ENCODE measurements around the gene SAXO1. TPM values are rescaled to one million over a fixed set of nuclear protein-coding genes. Genes with fewer than 3 reads are reported as not detected.

The SAXO1 gene
- total RNA-seq, 1 donor from 2014 or later, result not detected

GRCh38 chr9:18976221-18976708, 56.7 kb downstream of the SAXO1 start:
- no peak for FAIRE-seq
- H3K27ac Mint-ChIP-seq (ENCODE audit: unreplicated experiment), result no peak overlapping the region

GRCh38 chr9:18973348-18973747, 59.7 kb downstream of the SAXO1 start:
- no peak overlapping the region for H3K4me2 ChIP-seq (ENCODE audit: low read length)
- H3K4me1 ChIP-seq (ENCODE audit: insufficient read depth, low read length), result peaks cover 11% of the 10 kb centered on the region
- Mint-ChIP-seq H3K27ac (ENCODE audit: unreplicated experiment) (no peak overlapping the region), H3K36me3 (ENCODE audit: low read depth, unreplicated experiment) (no peaks in the 10 kb centered on the region), H3K4me1 (ENCODE audit: low read depth, unreplicated experiment) (peaks cover 7% of the 10 kb centered on the region), H3K4me3 (ENCODE audit: unreplicated experiment) (no peak overlapping the region), H3K27me3 (ENCODE audit: low read depth, unreplicated experiment) (peaks cover 8% of the 10 kb centered on the region), H3K9me3 (ENCODE audit: unreplicated experiment) (peaks cover 2% of the 10 kb centered on the region)
- no peaks in the 10 kb centered on the region for H3K36me3 ChIP-seq (ENCODE audit: insufficient read depth, low read length)
- no peaks in the 10 kb centered on the region for H3K9me3 ChIP-seq (ENCODE audit: insufficient read depth, low read depth, low read length)
- no peak overlapping the region for H3K4me3 ChIP-seq (ENCODE audit: insufficient read depth, low read depth, low read length)
- no peak overlapping the region for H3K27ac ChIP-seq (ENCODE audit: low read depth, low read length)
- TF ChIP-seq EZH2 (IDR thresholded peaks at IDR 0.05; ENCODE audit: insufficient read depth, low read length) (no peak), CTCF (IDR thresholded peaks at IDR 0.05; ENCODE audit: insufficient read depth, low read depth, low read length) (no peak)
- FAIRE-seq (no peak), DNase-seq (ENCODE audit: low read depth) (no peak)
- H3K27me3 ChIP-seq (ENCODE audit: insufficient read depth, low read length), result peaks cover 26% of the 10 kb centered on the region
- no peak overlapping the region for H3K9ac ChIP-seq (ENCODE audit: low read length)
- H2AFZ ChIP-seq (ENCODE audit: low read depth, low read length), result no peak overlapping the region
- no peaks in the 10 kb centered on the region for H4K20me1 ChIP-seq (ENCODE audit: insufficient read depth, low read length)
- no peaks in the 10 kb centered on the region for H3K79me2 ChIP-seq (ENCODE audit: insufficient read depth, low read length)

More at GRCh38 chr9:18976221-18976708, 56.7 kb downstream of the SAXO1 start:
- H2AFZ ChIP-seq (ENCODE audit: low read depth, low read length), result no peak overlapping the region
- no peaks in the 10 kb centered on the region for H3K36me3 Mint-ChIP-seq (ENCODE audit: low read depth, unreplicated experiment)
- no peak for TF ChIP-seq CTCF (IDR thresholded peaks at IDR 0.05; ENCODE audit: insufficient read depth, low read depth, low read length)
- TF ChIP-seq EZH2 (IDR thresholded peaks at IDR 0.05; ENCODE audit: insufficient read depth, low read length), result no peak
- H3K9me3 Mint-ChIP-seq (ENCODE audit: unreplicated experiment), result peaks cover 2% of the 10 kb centered on the region
- no peak overlapping the region for H3K27ac ChIP-seq (ENCODE audit: low read depth, low read length)
- peaks cover 17% of the 10 kb centered on the region for H3K4me1 Mint-ChIP-seq (ENCODE audit: low read depth, unreplicated experiment)
- H3K9ac ChIP-seq (ENCODE audit: low read length), result no peak overlapping the region
- H3K36me3 ChIP-seq (ENCODE audit: insufficient read depth, low read length), result no peaks in the 10 kb centered on the region
- peak overlapping the region; percentile 65 for H3K4me2 ChIP-seq (ENCODE audit: low read length)
- DNase-seq (ENCODE audit: low read depth), result no peak
- no peak overlapping the region for H3K4me3 Mint-ChIP-seq (ENCODE audit: unreplicated experiment)
- peak overlapping the region; percentile 21 for H3K4me3 ChIP-seq (ENCODE audit: insufficient read depth, low read depth, low read length)
- H4K20me1 ChIP-seq (ENCODE audit: insufficient read depth, low read length), result no peaks in the 10 kb centered on the region
- H3K27me3 Mint-ChIP-seq (ENCODE audit: low read depth, unreplicated experiment), result peaks cover 8% of the 10 kb centered on the region
- peaks cover 22% of the 10 kb centered on the region for H3K27me3 ChIP-seq (ENCODE audit: insufficient read depth, low read length)
- no peaks in the 10 kb centered on the region for H3K79me2 ChIP-seq (ENCODE audit: insufficient read depth, low read length)
- no peaks in the 10 kb centered on the region for H3K9me3 ChIP-seq (ENCODE audit: insufficient read depth, low read depth, low read length)
- peaks cover 11% of the 10 kb centered on the region for H3K4me1 ChIP-seq (ENCODE audit: insufficient read depth, low read length)

DNA sequence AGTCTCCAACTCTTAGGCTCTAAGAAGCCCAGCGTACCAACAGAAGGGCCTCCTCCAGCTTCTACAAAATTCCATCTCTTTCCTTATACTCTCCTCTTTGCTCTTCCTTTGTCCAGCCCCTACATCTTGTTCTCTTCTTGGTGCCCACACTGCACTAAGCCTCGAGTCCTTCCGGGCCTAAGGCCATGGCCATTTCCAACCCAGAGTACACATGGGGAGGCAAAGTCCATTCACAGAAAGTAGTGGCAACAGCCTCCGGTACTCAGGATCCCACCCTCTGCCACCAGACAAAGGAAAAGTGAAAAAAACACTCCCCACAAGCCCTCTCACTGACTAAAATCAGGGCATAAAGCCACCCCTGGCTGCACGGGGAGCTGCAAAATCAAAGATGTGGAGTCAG, 60.3 kb downstream of the SAXO1 start:
- no peaks in the 10 kb centered on the region for H3K36me3 Mint-ChIP-seq (ENCODE audit: low read depth, unreplicated experiment)
- TF ChIP-seq CTCF (IDR thresholded peaks at IDR 0.05; ENCODE audit: insufficient read depth, low read depth, low read length) (no peak), EZH2 (IDR thresholded peaks at IDR 0.05; ENCODE audit: insufficient read depth, low read length) (no peak)

More for the DNA sequence above, 60.3 kb downstream of the SAXO1 start:
- Histone ChIP-seq H3K79me2 (ENCODE audit: insufficient read depth, low read length) (no peaks in the 10 kb centered on the region), H4K20me1 (ENCODE audit: insufficient read depth, low read length) (no peaks in the 10 kb centered on the region), H3K36me3 (ENCODE audit: insufficient read depth, low read length) (no peaks in the 10 kb centered on the region), H2AFZ (ENCODE audit: low read depth, low read length) (no peak overlapping the region), H3K4me3 (ENCODE audit: insufficient read depth, low read depth, low read length) (no peak overlapping the region), H3K4me1 (ENCODE audit: insufficient read depth, low read length) (peaks cover 11% of the 10 kb centered on the region), H3K27ac (ENCODE audit: low read depth, low read length) (no peak overlapping the region), H3K9ac (ENCODE audit: low read length) (no peak overlapping the region), H3K4me2 (ENCODE audit: low read length) (no peak overlapping the region), H3K27me3 (ENCODE audit: insufficient read depth, low read length) (peaks cover 26% of the 10 kb centered on the region), H3K9me3 (ENCODE audit: insufficient read depth, low read depth, low read length) (no peaks in the 10 kb centered on the region)
- H3K9me3 Mint-ChIP-seq (ENCODE audit: unreplicated experiment), result peaks cover 5% of the 10 kb centered on the region
- no peak overlapping the region for H3K4me3 Mint-ChIP-seq (ENCODE audit: unreplicated experiment)
- no peak for FAIRE-seq
- no peak overlapping the region for H3K27ac Mint-ChIP-seq (ENCODE audit: unreplicated experiment)
- H3K4me1 Mint-ChIP-seq (ENCODE audit: low read depth, unreplicated experiment), result peaks cover 7% of the 10 kb centered on the region
- peaks cover 10% of the 10 kb centered on the region for H3K27me3 Mint-ChIP-seq (ENCODE audit: low read depth, unreplicated experiment)
- no peak for DNase-seq (ENCODE audit: low read depth)
